ENCODE measurements around the gene ARHGAP24. TPM values are rescaled to one million over a fixed set of nuclear protein-coding genes. Genes with fewer than 3 reads are reported as not detected.

ARHGAP24 gene
- total and polyA plus RNA-seq, 3 donors from 2014 or later: 5.7 to 9.9 (median 9.4) TPM

DNA sequence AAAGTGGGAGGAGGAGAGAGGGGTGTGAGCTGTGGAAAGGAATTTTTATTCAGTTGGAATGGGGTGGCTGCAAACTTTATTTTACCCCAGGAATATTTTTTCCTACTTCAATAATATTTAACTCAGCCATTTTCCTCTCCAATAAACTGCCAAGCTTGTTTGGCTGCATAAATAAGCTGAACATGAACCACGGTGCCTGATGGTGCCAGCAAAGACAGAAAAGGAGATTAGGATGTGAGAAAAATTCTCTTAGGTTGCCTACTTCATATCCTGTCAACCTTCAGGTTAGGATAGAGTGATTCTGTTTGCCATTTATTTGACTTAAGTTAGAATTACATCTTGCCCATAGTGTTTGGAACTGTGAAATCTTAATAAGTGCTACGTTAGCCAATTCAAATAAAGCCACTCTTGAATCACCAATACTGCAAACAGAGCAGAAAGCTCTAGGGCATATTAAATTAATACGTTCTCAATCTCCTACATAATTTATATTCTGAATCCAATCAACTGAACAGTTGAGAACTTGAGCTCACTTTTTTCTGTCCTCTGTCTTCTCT, 195.1 kb downstream of the ARHGAP24 start:
- no peak for DNase-seq
- WGBS, 2 donors: 90 to 92% methylated on average over 3 of the region's 3 CpGs
- Histone ChIP-seq H3K36me3 (ENCODE audit: low read depth, missing control alignments) (no peaks in the 10 kb centered on the region), H3K4me1 (no peaks in the 10 kb centered on the region), H3K9me3 (no peaks in the 10 kb centered on the region), H3K4me3 (no peak overlapping the region), H3K27me3 (no peaks in the 10 kb centered on the region), H3K27ac (no peak overlapping the region)
- TF ChIP-seq POLR2A (IDR thresholded peaks at IDR 0.05): no peak
- no peak for TF ChIP-seq CTCF (IDR thresholded peaks at IDR 0.05)
- intact Hi-C loops (cut with DNase I; ENCODE audit: low total_unique reads): no loop called here

- no peak overlapping the region for H3K27ac ChIP-seq
- 94% methylated on average over 2 of the region's 2 CpGs for WGBS, 2 donors
Measured at GRCh38 chr4:85671120-85671519, 196.2 kb downstream of the ARHGAP24 start.

GRCh38 chr4:85672116-85672515, 197.2 kb downstream of the ARHGAP24 start:
- DNase-seq: no peak
- Histone ChIP-seq H3K36me3 (ENCODE audit: low read depth, missing control alignments) (no peaks in the 10 kb centered on the region), H3K27me3 (no peaks in the 10 kb centered on the region), H3K4me3 (no peak overlapping the region), H3K27ac (no peak overlapping the region), H3K9me3 (no peaks in the 10 kb centered on the region), H3K4me1 (no peaks in the 10 kb centered on the region)
- WGBS, 2 donors: 64 to 74% methylated on average over 3 of the region's 3 CpGs
- TF ChIP-seq POLR2A (IDR thresholded peaks at IDR 0.05) (no peak), CTCF (IDR thresholded peaks at IDR 0.05) (no peak)
- intact Hi-C loops (cut with DNase I; ENCODE audit: low total_unique reads): no loop called here

More at GRCh38 chr4:85671120-85671519, 196.2 kb downstream of the ARHGAP24 start:
- no peak for DNase-seq
- Histone ChIP-seq H3K27me3 (no peaks in the 10 kb centered on the region), H3K36me3 (ENCODE audit: low read depth, missing control alignments) (no peaks in the 10 kb centered on the region), H3K9me3 (no peaks in the 10 kb centered on the region), H3K4me1 (no peaks in the 10 kb centered on the region), H3K4me3 (no peak overlapping the region)
- intact Hi-C loops (cut with DNase I; ENCODE audit: low total_unique reads): no loop called here
- no peak for TF ChIP-seq POLR2A (IDR thresholded peaks at IDR 0.05)
- no peak for TF ChIP-seq CTCF (IDR thresholded peaks at IDR 0.05)

GRCh38 chr4:85672959-85673358, 198.0 kb downstream of the ARHGAP24 start:
- Histone ChIP-seq H3K27ac (no peak overlapping the region), H3K36me3 (ENCODE audit: low read depth, missing control alignments) (no peaks in the 10 kb centered on the region), H3K4me3 (no peak overlapping the region), H3K27me3 (no peaks in the 10 kb centered on the region), H3K9me3 (no peaks in the 10 kb centered on the region), H3K4me1 (no peaks in the 10 kb centered on the region)
- TF ChIP-seq CTCF (IDR thresholded peaks at IDR 0.05) (no peak), POLR2A (IDR thresholded peaks at IDR 0.05) (no peak)
- intact Hi-C loops (cut with DNase I; ENCODE audit: low total_unique reads): no loop called here
- no peak for DNase-seq
- 88 to 93% methylated on average over 3 of the region's 3 CpGs for WGBS, 2 donors

DNA sequence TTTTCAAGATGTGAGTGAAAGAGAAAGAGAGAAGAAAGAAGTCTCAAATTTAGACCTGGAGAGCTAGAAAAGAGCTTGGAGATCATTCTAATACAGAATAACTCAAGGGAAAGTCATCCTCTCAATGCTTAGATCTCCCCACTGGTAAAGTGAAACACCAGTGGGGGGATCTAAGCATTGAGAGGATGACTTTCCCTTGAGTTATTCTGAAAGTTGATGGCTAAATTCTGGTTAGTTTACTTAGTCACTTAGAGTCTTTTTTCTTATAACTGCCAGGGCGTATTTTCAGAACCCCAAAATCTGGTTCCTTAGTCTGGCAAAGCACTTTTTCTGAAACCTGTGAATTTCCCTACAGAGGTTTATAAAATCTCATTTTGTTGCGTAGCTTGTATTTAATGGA, 198.6 kb downstream of the ARHGAP24 start:
- no peak overlapping the region for H3K27ac ChIP-seq
- no peak for TF ChIP-seq POLR2A (IDR thresholded peaks at IDR 0.05)
- no peak for TF ChIP-seq CTCF (IDR thresholded peaks at IDR 0.05)
- 90 to 92% methylated on average over 2 of the region's 2 CpGs for WGBS, 2 donors
- no peak overlapping the region for H3K4me3 ChIP-seq
- no peaks in the 10 kb centered on the region for H3K27me3 ChIP-seq
- H3K9me3 ChIP-seq: no peaks in the 10 kb centered on the region
- intact Hi-C loops (cut with DNase I; ENCODE audit: low total_unique reads): no loop called here
- H3K4me1 ChIP-seq: no peaks in the 10 kb centered on the region
- no peaks in the 10 kb centered on the region for H3K36me3 ChIP-seq (ENCODE audit: low read depth, missing control alignments)
- DNase-seq: no peak
